WTC11 (cell line): Measurements from ENCODE around the gene NXPH4. TPM values are rescaled to one million over a fixed set of nuclear protein-coding genes. Genes with fewer than 3 reads are reported as not detected.

Experiments used
- ATAC-seq: fragments of 200-7000 bp; cut with Tn5 transposase; 2 replicates; pipeline ENCODE4 v1.10.0; 2021; ENCODE audit warnings: mild to moderate bottlenecking, moderate library complexity
- CTCF ChIA-PET: fragments of 300-600 bp; sonication (Branson Sonifier 250); formaldehyde crosslinking; loops from one replicate; lab custom pipeline; 2021; ENCODE audit warnings: antibody characterized with exemption; lab: Charles Lee
- POLR2A ChIA-PET: fragments of 350-600 bp; sonication (Branson Sonifier 250); formaldehyde crosslinking; loops from one replicate; lab custom pipeline; 2021; ENCODE audit warnings: antibody characterized with exemption; lab: Charles Lee
- DNase-seq: peaks from one replicate; pipeline ENCODE4 v3.0.0; 2021; ENCODE audit warnings: low spot score
- H3K27ac Mint-ChIP-seq: 2 replicates; pipeline ENCODE4 v1.8.0; 2021; ENCODE audit warnings: mixed read lengths
- H3K27me3 Mint-ChIP-seq: 2 replicates; pipeline ENCODE4 v1.8.0; 2021; ENCODE audit warnings: low read depth, mild to moderate bottlenecking, moderate library complexity, mixed read lengths
- H3K36me3 Mint-ChIP-seq: 2 replicates; pipeline ENCODE4 v1.8.0; 2021; ENCODE audit warnings: mixed read lengths
- H3K4me1 Mint-ChIP-seq: 2 replicates; pipeline ENCODE4 v1.8.0; 2022; ENCODE audit warnings: mixed read lengths
- H3K4me3 Mint-ChIP-seq: 2 replicates; pipeline ENCODE4 v1.8.0; 2021; ENCODE audit warnings: mild to moderate bottlenecking, moderate library complexity, mixed read lengths
- H3K9me3 Mint-ChIP-seq: 2 replicates; pipeline ENCODE4 v1.8.0; 2021; ENCODE audit warnings: mixed read lengths
- ERG ChIP-seq: fragments of 250-450 bp; sonication (Bioruptor Pico); IDR thresholded peaks from 2 replicates; pipeline ENCODE4 v1.8.0; 2021; ENCODE audit warnings: mild to moderate bottlenecking
- FOXJ3 ChIP-seq: sonication (generic); formaldehyde crosslinking; IDR thresholded peaks from 2 replicates; pipeline ENCODE4 v1.9.0; 2021; ENCODE audit warnings: missing genetic modification reagents, mild to moderate bottlenecking, borderline replicate concordance
- HMGXB4 ChIP-seq: sonication (generic); formaldehyde crosslinking; IDR thresholded peaks from 2 replicates; pipeline ENCODE4 v1.8.1; 2023; ENCODE audit warnings: mild to moderate bottlenecking, moderate library complexity, missing genetic modification reagents
- IRF2 ChIP-seq: sonication (generic); formaldehyde crosslinking; IDR thresholded peaks from 2 replicates; pipeline ENCODE4 v1.8.0; 2022; ENCODE audit warnings: low read depth, missing genetic modification reagents, borderline replicate concordance
- KAT7 ChIP-seq: sonication (generic); formaldehyde crosslinking; IDR thresholded peaks from 2 replicates; pipeline ENCODE4 v1.8.1; 2023; ENCODE audit warnings: missing genetic modification reagents, mild to moderate bottlenecking, borderline replicate concordance
- MAX ChIP-seq: sonication (generic); formaldehyde crosslinking; IDR thresholded peaks from 2 replicates; pipeline ENCODE4 v1.8.0; 2022; ENCODE audit warnings: mild to moderate bottlenecking, missing genetic modification reagents
- NFYB ChIP-seq: sonication (generic); formaldehyde crosslinking; conservative IDR thresholded peaks from 2 replicates; pipeline ENCODE4 v1.8.0; 2022; ENCODE audit warnings: low read depth, missing genetic modification reagents
- RELA ChIP-seq: sonication (generic); formaldehyde crosslinking; IDR thresholded peaks from 2 replicates; pipeline ENCODE4 v1.8.1; 2022; ENCODE audit warnings: missing genetic modification reagents, mild to moderate bottlenecking, borderline replicate concordance
- ZNF121 ChIP-seq: sonication (generic); formaldehyde crosslinking; IDR thresholded peaks from 2 replicates; pipeline ENCODE4 v1.8.0; 2023; ENCODE audit warnings: missing genetic modification reagents
- ZNF138 ChIP-seq: sonication (generic); formaldehyde crosslinking; conservative IDR thresholded peaks from 2 replicates; pipeline ENCODE4 v1.8.1; 2022; ENCODE audit warnings: mild to moderate bottlenecking, moderate library complexity, missing genetic modification reagents
- ZNF232 ChIP-seq: sonication (generic); formaldehyde crosslinking; IDR thresholded peaks from 2 replicates; pipeline ENCODE4 v1.8.0; 2022; ENCODE audit warnings: mild to moderate bottlenecking, missing genetic modification reagents
- ZNF396 ChIP-seq: fragments of 250-450 bp; sonication (Bioruptor Pico); IDR thresholded peaks from 2 replicates; pipeline ENCODE4 v1.8.0; 2021; ENCODE audit warnings: mild to moderate bottlenecking, moderate library complexity, borderline replicate concordance
- total RNA-seq: library from RNA; stranded (reverse); gene quantifications from 3 replicates; pipeline ENCODE4 v1.2.3, GENCODE V29; 2021
- TF ChIP-seq, protein P1 (sequence below): fragments of 250-450 bp; sonication (Bioruptor Pico); IDR thresholded peaks from 2 replicates; pipeline ENCODE4 v1.9.0; 2021; ENCODE audit warnings: moderate library complexity, mild to moderate bottlenecking, inconsistent platforms, borderline replicate concordance
- TF ChIP-seq, protein P2 (sequence below): sonication (generic); formaldehyde crosslinking; conservative IDR thresholded peaks from 2 replicates; pipeline ENCODE4 v1.8.1; 2022; ENCODE audit warnings: mild to moderate bottlenecking, missing genetic modification reagents
- TF ChIP-seq, protein P3 (sequence below): sonication (generic); formaldehyde crosslinking; IDR thresholded peaks from 2 replicates; pipeline ENCODE4 v1.8.0; 2023; ENCODE audit warnings: mild to moderate bottlenecking, missing genetic modification reagents
- TF ChIP-seq, protein P4 (sequence below): sonication (generic); formaldehyde crosslinking; IDR thresholded peaks from 2 replicates; pipeline ENCODE4 v1.8.0; 2022; ENCODE audit warnings: mild to moderate bottlenecking, missing genetic modification reagents

Gene NXPH4
- total RNA-seq, 1 experiment from 2014 or later: 4.9 TPM

- no peak for ATAC-seq
- ChIA-PET POLR2A (interaction anchor here (0.6 to 0.8 kb wide), 2 partner anchors 19 to 52 kb away, joined by 3 read pairs; no protein-coding TSS in a partner anchor), CTCF (no interaction called here)
- Mint-ChIP-seq H3K4me3 (no peak overlapping the region), H3K4me1 (peaks cover 4% of the 10 kb centered on the region), H3K27ac (no peak overlapping the region), H3K36me3 (peaks cover 47% of the 10 kb centered on the region), H3K27me3 (no peaks in the 10 kb centered on the region), H3K9me3 (no peaks in the 10 kb centered on the region)
- DNase-seq: no peak
- TF ChIP-seq RELA (no peak), ZNF232 (no peak), ZNF138 (CRISPR knock-in tag) (no peak), ZNF396 (CRISPR knock-in tag) (no peak), KAT7 (CRISPR knock-in tag) (no peak), NFYB (CRISPR knock-in tag) (no peak), IRF2 (CRISPR knock-in tag) (no peak), FOXJ3 (CRISPR knock-in tag) (no peak), HMGXB4 (CRISPR knock-in tag) (no peak), ERG (CRISPR knock-in tag) (no peak), MAX (CRISPR knock-in tag) (no peak), ZNF121 (CRISPR knock-in tag) (no peak)
- TF ChIP-seq, protein P1, sequence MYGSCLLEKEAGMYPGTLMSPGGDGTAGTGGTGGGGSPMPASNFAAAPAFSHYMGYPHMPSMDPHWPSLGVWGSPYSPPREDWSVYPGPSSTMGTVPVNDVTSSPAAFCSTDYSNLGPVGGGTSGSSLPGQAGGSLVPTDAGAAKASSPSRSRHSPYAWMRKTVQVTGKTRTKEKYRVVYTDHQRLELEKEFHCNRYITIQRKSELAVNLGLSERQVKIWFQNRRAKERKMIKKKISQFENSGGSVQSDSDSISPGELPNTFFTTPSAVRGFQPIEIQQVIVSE (CRISPR knock-in tag): no peak
- TF ChIP-seq, protein P2, sequence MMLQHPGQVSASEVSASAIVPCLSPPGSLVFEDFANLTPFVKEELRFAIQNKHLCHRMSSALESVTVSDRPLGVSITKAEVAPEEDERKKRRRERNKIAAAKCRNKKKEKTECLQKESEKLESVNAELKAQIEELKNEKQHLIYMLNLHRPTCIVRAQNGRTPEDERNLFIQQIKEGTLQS: no peak
- TF ChIP-seq, protein P3, sequence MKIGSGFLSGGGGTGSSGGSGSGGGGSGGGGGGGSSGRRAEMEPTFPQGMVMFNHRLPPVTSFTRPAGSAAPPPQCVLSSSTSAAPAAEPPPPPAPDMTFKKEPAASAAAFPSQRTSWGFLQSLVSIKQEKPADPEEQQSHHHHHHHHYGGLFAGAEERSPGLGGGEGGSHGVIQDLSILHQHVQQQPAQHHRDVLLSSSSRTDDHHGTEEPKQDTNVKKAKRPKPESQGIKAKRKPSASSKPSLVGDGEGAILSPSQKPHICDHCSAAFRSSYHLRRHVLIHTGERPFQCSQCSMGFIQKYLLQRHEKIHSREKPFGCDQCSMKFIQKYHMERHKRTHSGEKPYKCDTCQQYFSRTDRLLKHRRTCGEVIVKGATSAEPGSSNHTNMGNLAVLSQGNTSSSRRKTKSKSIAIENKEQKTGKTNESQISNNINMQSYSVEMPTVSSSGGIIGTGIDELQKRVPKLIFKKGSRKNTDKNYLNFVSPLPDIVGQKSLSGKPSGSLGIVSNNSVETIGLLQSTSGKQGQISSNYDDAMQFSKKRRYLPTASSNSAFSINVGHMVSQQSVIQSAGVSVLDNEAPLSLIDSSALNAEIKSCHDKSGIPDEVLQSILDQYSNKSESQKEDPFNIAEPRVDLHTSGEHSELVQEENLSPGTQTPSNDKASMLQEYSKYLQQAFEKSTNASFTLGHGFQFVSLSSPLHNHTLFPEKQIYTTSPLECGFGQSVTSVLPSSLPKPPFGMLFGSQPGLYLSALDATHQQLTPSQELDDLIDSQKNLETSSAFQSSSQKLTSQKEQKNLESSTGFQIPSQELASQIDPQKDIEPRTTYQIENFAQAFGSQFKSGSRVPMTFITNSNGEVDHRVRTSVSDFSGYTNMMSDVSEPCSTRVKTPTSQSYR (CRISPR knock-in tag): no peak
- TF ChIP-seq, protein P4, sequence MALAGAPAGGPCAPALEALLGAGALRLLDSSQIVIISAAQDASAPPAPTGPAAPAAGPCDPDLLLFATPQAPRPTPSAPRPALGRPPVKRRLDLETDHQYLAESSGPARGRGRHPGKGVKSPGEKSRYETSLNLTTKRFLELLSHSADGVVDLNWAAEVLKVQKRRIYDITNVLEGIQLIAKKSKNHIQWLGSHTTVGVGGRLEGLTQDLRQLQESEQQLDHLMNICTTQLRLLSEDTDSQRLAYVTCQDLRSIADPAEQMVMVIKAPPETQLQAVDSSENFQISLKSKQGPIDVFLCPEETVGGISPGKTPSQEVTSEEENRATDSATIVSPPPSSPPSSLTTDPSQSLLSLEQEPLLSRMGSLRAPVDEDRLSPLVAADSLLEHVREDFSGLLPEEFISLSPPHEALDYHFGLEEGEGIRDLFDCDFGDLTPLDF (CRISPR knock-in tag): no peak
These were observed 37.1 kb upstream of the NXPH4 start for GRCh38 chr12:57179331-57180086.
